GM12878 (cell line): ENCODE measurements around the gene WDTC1. TPM values are rescaled to one million over a fixed set of nuclear protein-coding genes. Genes with fewer than 3 reads are reported as not detected.
"Not testable (repeated sequence)": the region's sequence is repeated elsewhere in the genome, so short reads cannot be mapped to it uniquely, and the experiment has no call there.

Experiments used
- ATAC-seq: fragments of 200-7000 bp; cut with Tn5 transposase; 3 replicates; pipeline ENCODE4 v1.9.1; 2020; ENCODE audit warnings: mild to moderate bottlenecking, moderate library complexity
- BruUV-seq: library from RNA; stranded (reverse); fragments of 400-500 nt; replicated peaks from 2 replicates; lab custom pipeline; 2021; lab: Mats Ljungman, UMichigan
- CTCF ChIA-PET: fragments of 300-600 bp; sonication (Branson Sonifier 250); formaldehyde crosslinking; extraction: SDS; loops from one replicate; lab custom pipeline; 2021; ENCODE audit warnings: inconsistent platforms; lab: Yijun Ruan, JAX
- POLR2A ChIA-PET: fragments of 350-600 bp; formaldehyde crosslinking; extraction: SDS; loops from one replicate; lab custom pipeline; 2021; ENCODE audit warnings: inconsistent platforms; lab: Charles Lee
- RAD21 ChIA-PET: fragments of 300-600 bp; sonication (Branson Sonifier 250); formaldehyde crosslinking; loops from one replicate; lab custom pipeline; 2023; ENCODE audit warnings: antibody characterized with exemption; ENCODE audit not compliant: unreplicated experiment; lab: Charles Lee
- SMC1A ChIA-PET: fragments of 300-600 bp; sonication (Branson Sonifier 250); formaldehyde crosslinking; loops from one replicate; lab custom pipeline; 2023; ENCODE audit not compliant: unreplicated experiment, uncharacterized antibody; lab: Charles Lee
- DNase-seq: peaks from one replicate; pipeline ENCODE4 v3.0.0-alpha.2; 2011; ENCODE audit warnings: low read depth, low spot score
- FAIRE-seq: peaks from 3 replicates; lab custom pipeline; 2011; peaks lifted over from hg19 to GRCh38; lab: Jason Lieb, UNC
- H2AFZ ChIP-seq: 2 replicates; pipeline ENCODE4 v1.6.0; 2011; ENCODE audit warnings: low read depth, low read length, control low read depth; ENCODE audit not compliant: control insufficient read depth
- H3K27ac ChIP-seq: 2 replicates; pipeline ENCODE4 v1.5.1; 2011; ENCODE audit warnings: control low read depth; ENCODE audit not compliant: control insufficient read depth, insufficient read depth
- H3K27me3 ChIP-seq, 2 experiments: replicated peaks in 1 of 2; 2 replicates each; pipeline versions ENCODE4 v1.6.0 to v1.6.1; 2011; ENCODE audit warnings: low read length in 1 of 2; ENCODE audit not compliant: control insufficient read depth in 2 of 2, insufficient read depth in 2 of 2
- H3K36me3 ChIP-seq, 2 experiments: 2 replicates each; pipeline ENCODE4 v1.5.1; 2011; ENCODE audit warnings: low read length in 1 of 2; ENCODE audit not compliant: control insufficient read depth in 2 of 2, insufficient read depth in 2 of 2
- H3K4me1 ChIP-seq: 2 replicates; pipeline ENCODE4 v1.6.1; 2011; ENCODE audit warnings: mild to moderate bottlenecking, low read length, moderate library complexity, mixed read lengths; ENCODE audit not compliant: control insufficient read depth, insufficient read depth
- H3K4me2 ChIP-seq: 2 replicates; pipeline ENCODE4 v1.6.0; 2011; ENCODE audit warnings: control low read depth; ENCODE audit not compliant: control insufficient read depth, insufficient read depth
- H3K4me3 ChIP-seq: fragments of 200-600 bp; sonication (generic); 2 replicates; pipeline ENCODE4 v1.5.1; 2016
- H3K79me2 ChIP-seq: 2 replicates; pipeline ENCODE4 v1.6.0; 2011; ENCODE audit warnings: low read length; ENCODE audit not compliant: control insufficient read depth, insufficient read depth
- H3K9ac ChIP-seq: 2 replicates; pipeline ENCODE4 v1.8.0; 2011; ENCODE audit warnings: low read length, control low read depth, mixed read lengths; ENCODE audit not compliant: control insufficient read depth, insufficient read depth
- H3K9me3 ChIP-seq: replicated peaks from 3 replicates; pipeline ENCODE4 v1.5.1; 2011; ENCODE audit warnings: mild to moderate bottlenecking, low read length; ENCODE audit not compliant: control insufficient read depth, insufficient read depth
- H4K20me1 ChIP-seq: 2 replicates; pipeline ENCODE4 v1.6.0; 2011; ENCODE audit not compliant: control insufficient read depth, insufficient read depth
- BHLHE40 ChIP-seq, 2 experiments: fragments of 450-650 bp in 1 of 2; IDR thresholded peaks; 2 replicates each; pipeline ENCODE4 v1.6.1; 2011 to 2017; ENCODE audit warnings: low read depth in 2 of 2, borderline replicate concordance in 1 of 2, improper control_type of control experiment in 1 of 2, low read length in 1 of 2, mild to moderate bottlenecking in 1 of 2
- JUNB ChIP-seq: IDR thresholded peaks from 2 replicates; pipeline ENCODE4 v1.6.1; 2016; ENCODE audit warnings: antibody characterized with exemption, mild to moderate bottlenecking
- RUNX3 ChIP-seq: IDR thresholded peaks from 2 replicates; pipeline ENCODE4 v1.6.1; 2012; ENCODE audit warnings: low read length, inconsistent platforms
- SREBF1 ChIP-seq: IDR thresholded peaks from 2 replicates; pipeline ENCODE4 v1.6.1; 2012; ENCODE audit warnings: mild to moderate bottlenecking, low read length
- SREBF2 ChIP-seq: IDR thresholded peaks from 2 replicates; pipeline ENCODE4 v1.6.1; 2012; ENCODE audit warnings: mild to moderate bottlenecking, low read length
- STAT1 ChIP-seq: fragments of 450-650 bp; conservative IDR thresholded peaks from 2 replicates; pipeline ENCODE4 v1.6.1; 2014; ENCODE audit warnings: antibody characterized with exemption, mild to moderate bottlenecking
- TBL1XR1 ChIP-seq: IDR thresholded peaks from 2 replicates; pipeline ENCODE4 v1.6.1; 2012; ENCODE audit warnings: low read depth, low read length, improper control_type of control experiment
- ZNF274 ChIP-seq: IDR thresholded peaks from one replicate; pipeline ENCODE4 v1.8.0; 2011; ENCODE audit not compliant: insufficient read length, insufficient read depth
- WGBS: methylation state at CpG from one replicate; pipeline ENCODE4 v1.1.6; 2016; ENCODE audit warnings: low lambda C conversion rate; ENCODE audit not compliant: insufficient replicate concordance, insufficient coverage; ENCODE audit errors: missing lambda C conversion rate; 5-methylcytosine and 5-hydroxymethylcytosine counted together
- in situ Hi-C: fragments of 300-500 bp; cut with MboI; formaldehyde crosslinking; loops from 9 replicates; pipeline ENCODE4 v1.14.3; 2018; ENCODE audit warnings: mixed read lengths
- intact Hi-C: fragments of 100-400 bp; cut with micrococcal nuclease; formaldehyde crosslinking; loops from one replicate; pipeline ENCODE4 v1.14.2; 2022; ENCODE audit not compliant: unreplicated experiment
- polyA plus RNA-seq, 11 experiments: library from polyadenylated mRNA; depleted of rRNA in 4 of 11; unstranded in 6 of 11; stranded (reverse) in 5 of 11; fragments of >200 nt; fragmentation: Nextera tagmentation in 4 of 11; fragmentation: Illumina TruSeq in 1 of 11; extraction: Ambion mirVana in 4 of 11; extraction: Trizol in 1 of 11; gene quantifications; 1 replicate in 1 of 11; 2 replicates in 10 of 11; pipeline versions ENCODE4 v1.2.1 to v1.2.3, GENCODE V29; 2011 to 2016; ENCODE audit warnings: inconsistent platforms in 2 of 11, missing spikeins in 2 of 11, low read depth in 1 of 11
- total RNA-seq, 4 experiments: library from RNA; depleted of rRNA in 3 of 4; stranded (reverse); fragments of >200 nt in 3 of 4; fragmentation: Illumina TruSeq in 1 of 4; extraction: Trizol in 1 of 4; gene quantifications; 2 replicates each; pipeline versions ENCODE4 v1.2.1 to v1.2.3, GENCODE V29; 2013 to 2021
- TF ChIP-seq, protein P1 (sequence below): IDR thresholded peaks from 2 replicates; pipeline ENCODE4 v1.6.1; 2011; ENCODE audit warnings: borderline replicate concordance, low read depth, mild to moderate bottlenecking, moderate library complexity, low read length; ENCODE audit not compliant: insufficient read depth, poor library complexity, severe bottlenecking

WDTC1 gene
- total and polyA plus RNA-seq, 10 of the 15 experiments (the other 5 are each of a cell fraction or from before 2014, with no cell fraction given) = 0.21 to 28.7 (median 7.6) TPM

DNA sequence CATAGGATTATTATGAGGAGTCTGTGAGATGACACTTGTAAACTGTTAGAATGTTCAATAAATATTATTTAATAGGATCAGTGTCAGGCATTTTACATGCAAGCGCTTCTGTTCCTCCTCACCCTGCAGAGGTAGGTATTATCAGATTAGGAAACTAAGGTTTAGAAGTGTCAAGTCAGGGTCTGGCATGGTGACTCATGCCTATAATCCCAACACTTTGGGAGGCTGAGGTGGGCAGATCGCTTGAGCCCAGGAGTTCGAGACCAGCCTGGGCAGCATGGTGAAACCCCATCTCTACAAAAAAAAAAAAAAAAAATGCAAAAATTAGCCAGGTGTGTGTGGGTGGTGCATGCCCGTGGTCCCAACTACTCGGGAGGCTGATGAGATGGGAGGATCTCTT lies 9.2 kb downstream of the WDTC1 start:
- SMC1A ChIA-PET, H4K20me1 ChIP-seq, H3K27me3 ChIP-seq, DNase-seq, BruUV-seq, H3K4me1 ChIP-seq, H3K4me2 ChIP-seq, intact Hi-C loops, FAIRE-seq, POLR2A ChIA-PET, H2AFZ ChIP-seq, H3K27ac ChIP-seq, H3K79me2 ChIP-seq, H3K9ac ChIP-seq, H3K9me3 ChIP-seq, RAD21 ChIA-PET, in situ Hi-C loops, ATAC-seq, H3K4me3 ChIP-seq, H3K36me3 ChIP-seq: not testable (repeated sequence)
- WGBS = 60% methylated on average over 5 of the region's 5 CpGs
- CTCF ChIA-PET = interaction anchor here (0.7 to 1.6 kb wide), 2 partner anchors 11 to 44 kb away, joined by 4 to 5 read pairs; no protein-coding TSS in a partner anchor

GRCh38 chr1:27246194-27246593 lies 11.8 kb downstream of the WDTC1 start:
- no peak overlapping the region for H3K4me2 ChIP-seq
- TF ChIP-seq SREBF1 = no peak
- TF ChIP-seq, protein P1, sequence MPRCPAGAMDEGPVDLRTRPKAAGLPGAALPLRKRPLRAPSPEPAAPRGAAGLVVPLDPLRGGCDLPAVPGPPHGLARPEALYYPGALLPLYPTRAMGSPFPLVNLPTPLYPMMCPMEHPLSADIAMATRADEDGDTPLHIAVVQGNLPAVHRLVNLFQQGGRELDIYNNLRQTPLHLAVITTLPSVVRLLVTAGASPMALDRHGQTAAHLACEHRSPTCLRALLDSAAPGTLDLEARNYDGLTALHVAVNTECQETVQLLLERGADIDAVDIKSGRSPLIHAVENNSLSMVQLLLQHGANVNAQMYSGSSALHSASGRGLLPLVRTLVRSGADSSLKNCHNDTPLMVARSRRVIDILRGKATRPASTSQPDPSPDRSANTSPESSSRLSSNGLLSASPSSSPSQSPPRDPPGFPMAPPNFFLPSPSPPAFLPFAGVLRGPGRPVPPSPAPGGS = no peak
- no peak for TF ChIP-seq RUNX3
- TF ChIP-seq BHLHE40 (IDR thresholded peaks at IDR 0.05; ENCODE audit: borderline replicate concordance in 1 of 2, low read depth in 2 of 2, low read length in 1 of 2) = no peak
- TF ChIP-seq ZNF274 = no peak
- TF ChIP-seq SREBF2 = no peak
- no peak for TF ChIP-seq STAT1
- no peak for TF ChIP-seq JUNB
- TF ChIP-seq TBL1XR1 = no peak
- FAIRE-seq (no peak), ATAC-seq (no peak), DNase-seq (no peak)
- POLR2A ChIA-PET = interaction anchor here (1.1 to 1.6 kb wide), 3 partner anchors 9 to 63 kb away, joined by 3 to 4 read pairs (median 3); partner anchors contain the start of gene WDTC1
- no peak overlapping the region for H2AFZ ChIP-seq
- RAD21 ChIA-PET = no interaction called here
- H3K79me2 ChIP-seq = no peaks in the 10 kb centered on the region
- intact Hi-C loops = no loop called here
- no peaks in the 10 kb centered on the region for H3K36me3 ChIP-seq
- peaks cover 5% of the 10 kb centered on the region; the same call in 1 of the 2 replicates for H3K4me1 ChIP-seq
- CTCF ChIA-PET = interaction anchor here (2.0 kb wide), 1 partner anchor 38 kb away, joined by 4 read pairs; no protein-coding TSS in a partner anchor
- SMC1A ChIA-PET = interaction anchor here (0.9 kb wide), 1 partner anchor 38 kb away, joined by 3 read pairs; no protein-coding TSS in a partner anchor
- H3K9me3 ChIP-seq = no peaks in the 10 kb centered on the region
- H3K27ac ChIP-seq = no peak overlapping the region
- no peak overlapping the region for H3K4me3 ChIP-seq
- H4K20me1 ChIP-seq = no peaks in the 10 kb centered on the region
- H3K9ac ChIP-seq = no peak overlapping the region
- no TSS peak for BruUV-seq
- in situ Hi-C loops = no loop called here
- no peaks in the 10 kb centered on the region for H3K27me3 ChIP-seq
- 96% methylated on average over 1 of the region's 1 CpG for WGBS
